Keratinocyte (primary cell): ENCODE results near the gene MYOC.

Experiments
- EZH2 ChIP-seq: IDR thresholded peaks from one replicate; pipeline ENCODE4 v1.6.1; 2012; ENCODE audit warnings: inconsistent platforms, mild to moderate bottlenecking, low read length, moderate library complexity
- TF ChIP-seq, protein P1 (sequence below), 3 experiments: IDR thresholded peaks in 1 of 3; conservative IDR thresholded peaks in 1 of 3; optimal IDR thresholded peaks in 1 of 3; 2 replicates in 2 of 3; 3 replicates in 1 of 3; pipeline versions ENCODE3 to v1.5.1; 2011; ENCODE audit warnings: low read length in 3 of 3, mild to moderate bottlenecking in 3 of 3, moderate library complexity in 2 of 3, control low read depth in 1 of 3, inconsistent platforms in 1 of 3; ENCODE audit not compliant: insufficient read depth in 2 of 3; ENCODE audit errors: extremely low read depth in 1 of 3

DNA sequence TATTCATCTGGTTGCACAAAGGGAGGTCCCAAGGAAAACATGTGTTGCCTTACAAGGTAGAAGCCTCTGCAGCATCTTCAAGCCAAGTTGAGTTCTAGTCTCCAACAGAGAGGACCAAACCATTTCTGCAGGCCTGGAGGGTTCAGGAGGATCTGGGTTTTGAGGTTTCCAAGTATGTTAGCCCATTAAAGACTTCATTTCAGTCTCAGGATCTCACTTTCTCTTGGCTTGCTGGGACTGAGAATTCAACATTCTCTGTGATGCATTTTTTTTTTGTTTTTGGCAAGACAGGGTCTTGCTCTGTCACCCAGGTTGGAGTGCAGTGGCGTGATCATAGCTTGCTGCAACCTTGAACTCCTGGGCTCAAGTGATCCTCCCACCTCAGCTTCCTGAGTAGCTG lies 39.2 kb downstream of the MYOC start:
- TF ChIP-seq, protein P1, sequence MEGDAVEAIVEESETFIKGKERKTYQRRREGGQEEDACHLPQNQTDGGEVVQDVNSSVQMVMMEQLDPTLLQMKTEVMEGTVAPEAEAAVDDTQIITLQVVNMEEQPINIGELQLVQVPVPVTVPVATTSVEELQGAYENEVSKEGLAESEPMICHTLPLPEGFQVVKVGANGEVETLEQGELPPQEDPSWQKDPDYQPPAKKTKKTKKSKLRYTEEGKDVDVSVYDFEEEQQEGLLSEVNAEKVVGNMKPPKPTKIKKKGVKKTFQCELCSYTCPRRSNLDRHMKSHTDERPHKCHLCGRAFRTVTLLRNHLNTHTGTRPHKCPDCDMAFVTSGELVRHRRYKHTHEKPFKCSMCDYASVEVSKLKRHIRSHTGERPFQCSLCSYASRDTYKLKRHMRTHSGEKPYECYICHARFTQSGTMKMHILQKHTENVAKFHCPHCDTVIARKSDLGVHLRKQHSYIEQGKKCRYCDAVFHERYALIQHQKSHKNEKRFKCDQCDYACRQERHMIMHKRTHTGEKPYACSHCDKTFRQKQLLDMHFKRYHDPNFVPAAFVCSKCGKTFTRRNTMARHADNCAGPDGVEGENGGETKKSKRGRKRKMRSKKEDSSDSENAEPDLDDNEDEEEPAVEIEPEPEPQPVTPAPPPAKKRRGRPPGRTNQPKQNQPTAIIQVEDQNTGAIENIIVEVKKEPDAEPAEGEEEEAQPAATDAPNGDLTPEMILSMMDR (optimal IDR thresholded peaks at IDR 0.05 in 1 of 3, IDR thresholded peaks at IDR 0.05 in 1 of 3, conservative IDR thresholded peaks at IDR 0.05 in 1 of 3; ENCODE audit: extremely low read depth in 1 of 3, insufficient read depth in 2 of 3, low read length in 3 of 3), result no peak
- no peak for TF ChIP-seq EZH2
